PC-3 (cell line): ENCODE measurements around the gene RPS6KA2. TPM values are rescaled to one million over a fixed set of nuclear protein-coding genes. Genes with fewer than 3 reads are reported as not detected.

Source experiments
- ATAC-seq: fragments of 200-7000 bp; cut with Tn5 transposase; 2 replicates; pipeline ENCODE4 v1.9.1; 2020; ENCODE audit warnings: mild to moderate bottlenecking, moderate library complexity
- BruUV-seq: library from RNA; stranded (reverse); fragments of 400-500 nt; replicated peaks from 2 replicates; lab custom pipeline; 2021; lab: Mats Ljungman, UMichigan
- CTCF ChIA-PET: fragments of 300-600 bp; sonication (Branson Sonifier 250); formaldehyde crosslinking; loops from one replicate; lab custom pipeline; 2022; ENCODE audit warnings: antibody characterized with exemption; lab: Charles Lee
- POLR2A ChIA-PET: fragments of 300-600 bp; sonication (Branson Sonifier 250); formaldehyde crosslinking; loops from one replicate; lab custom pipeline; 2022; ENCODE audit warnings: antibody characterized with exemption; ENCODE audit not compliant: unreplicated experiment; lab: Charles Lee
- DNase-seq: peaks from one replicate; pipeline ENCODE4 v3.0.0-alpha.2; 2015
- H2AFZ ChIP-seq: fragments of 300-600 bp; sonication (generic); 2 replicates; pipeline ENCODE4 v1.6.0; 2016; ENCODE audit warnings: antibody characterized with exemption, low read length
- H3F3A ChIP-seq: fragments of 300-600 bp; sonication (generic); one replicate; pipeline ENCODE4 v1.6.0; 2017; ENCODE audit warnings: antibody characterized with exemption, low read length, control low read depth, mild to moderate bottlenecking; ENCODE audit not compliant: unreplicated experiment
- H3K27ac ChIP-seq: fragments of 300-600 bp; sonication (generic); 2 replicates; pipeline ENCODE4 v1.5.1; 2016; ENCODE audit warnings: mild to moderate bottlenecking, low read length
- H3K27me3 ChIP-seq: fragments of 300-600 bp; sonication (generic); 2 replicates; pipeline ENCODE4 v1.6.1; 2016; ENCODE audit warnings: low read length, mixed read lengths
- H3K36me3 ChIP-seq: fragments of 300-600 bp; sonication (generic); 2 replicates; pipeline ENCODE4 v1.6.1; 2016; ENCODE audit warnings: low read depth, mixed run types, low read length, mixed read lengths
- H3K4me1 ChIP-seq: fragments of 300-600 bp; sonication (generic); 2 replicates; pipeline ENCODE4 v1.5.1; 2016; ENCODE audit warnings: low read length; ENCODE audit not compliant: insufficient read depth
- H3K4me2 ChIP-seq: fragments of 300-600 bp; sonication (generic); 2 replicates; pipeline ENCODE4 v1.6.0; 2016; ENCODE audit warnings: low read length
- H3K4me3 ChIP-seq: fragments of 300-600 bp; sonication (generic); 2 replicates; pipeline ENCODE4 v1.5.1; 2016; ENCODE audit warnings: mild to moderate bottlenecking, low read length, mixed read lengths
- H3K79me2 ChIP-seq: fragments of 300-600 bp; sonication (generic); 2 replicates; pipeline ENCODE4 v1.6.1; 2017; ENCODE audit warnings: low read length, mixed read lengths
- H3K9ac ChIP-seq: fragments of 300-600 bp; sonication (generic); 2 replicates; pipeline ENCODE4 v1.6.0; 2016; ENCODE audit warnings: mild to moderate bottlenecking, low read length
- H3K9me2 ChIP-seq: fragments of 300-600 bp; sonication (generic); replicated peaks from 2 replicates; pipeline ENCODE4 v1.6.1; 2016; ENCODE audit warnings: mixed run types, low read length, mixed read lengths
- H3K9me3 ChIP-seq: fragments of 300-600 bp; sonication (generic); 2 replicates; pipeline ENCODE4 v1.6.1; 2016; ENCODE audit warnings: low read length, mixed read lengths
- H4K20me1 ChIP-seq: fragments of 300-600 bp; sonication (generic); 2 replicates; pipeline ENCODE4 v1.6.1; 2016; ENCODE audit warnings: low read length, mixed read lengths
- EZH2 ChIP-seq: fragments of 300-600 bp; sonication (generic); IDR thresholded peaks from one replicate; pipeline ENCODE4 v1.6.1; 2017; ENCODE audit warnings: antibody characterized with exemption, mild to moderate bottlenecking, low read length; ENCODE audit not compliant: unreplicated experiment
- EZH2phosphoT487 ChIP-seq: fragments of 300-600 bp; sonication (generic); IDR thresholded peaks from 2 replicates; pipeline ENCODE4 v1.6.1; 2018; ENCODE audit warnings: mild to moderate bottlenecking, antibody characterized with exemption, low read length, borderline replicate concordance
- intact Hi-C: fragments of 100-400 bp; cut with micrococcal nuclease; formaldehyde crosslinking; loops from 2 replicates; pipeline ENCODE4 v1.9.0; 2023
- total RNA-seq: library from RNA; depleted of rRNA; stranded (reverse); fragments of >200 nt; gene quantifications from 2 replicates; pipeline ENCODE4 v1.2.3, GENCODE V29; 2014
- TF ChIP-seq, protein P1 (sequence below): fragments of 300-600 bp; sonication (generic); conservative IDR thresholded peaks from 2 replicates; pipeline ENCODE4 v1.5.1; 2017; ENCODE audit warnings: antibody characterized with exemption, low read depth, mild to moderate bottlenecking, low read length

Gene RPS6KA2
- total RNA-seq, 1 experiment from 2014 or later: 5.1 TPM

DNA sequence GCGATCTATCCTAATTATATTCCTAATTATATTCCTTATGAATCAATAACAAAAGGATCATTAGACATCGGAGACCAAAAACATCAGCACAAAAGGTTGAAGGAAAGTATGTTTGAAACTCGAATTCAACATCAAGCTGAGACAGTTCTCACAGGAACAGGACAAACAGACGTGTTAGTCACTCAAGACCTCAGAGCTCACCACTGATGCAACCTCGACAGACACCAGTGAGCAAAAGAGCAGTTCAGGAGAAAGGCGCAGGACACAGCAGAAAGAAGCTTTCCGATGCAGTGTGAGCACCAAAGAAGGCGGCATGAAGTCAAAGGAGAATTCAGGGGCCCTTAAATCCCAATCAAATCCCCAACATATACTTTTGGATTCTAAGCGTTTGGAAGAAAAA lies 34.2 kb downstream of the RPS6KA2 start:
- TF ChIP-seq, protein P1, sequence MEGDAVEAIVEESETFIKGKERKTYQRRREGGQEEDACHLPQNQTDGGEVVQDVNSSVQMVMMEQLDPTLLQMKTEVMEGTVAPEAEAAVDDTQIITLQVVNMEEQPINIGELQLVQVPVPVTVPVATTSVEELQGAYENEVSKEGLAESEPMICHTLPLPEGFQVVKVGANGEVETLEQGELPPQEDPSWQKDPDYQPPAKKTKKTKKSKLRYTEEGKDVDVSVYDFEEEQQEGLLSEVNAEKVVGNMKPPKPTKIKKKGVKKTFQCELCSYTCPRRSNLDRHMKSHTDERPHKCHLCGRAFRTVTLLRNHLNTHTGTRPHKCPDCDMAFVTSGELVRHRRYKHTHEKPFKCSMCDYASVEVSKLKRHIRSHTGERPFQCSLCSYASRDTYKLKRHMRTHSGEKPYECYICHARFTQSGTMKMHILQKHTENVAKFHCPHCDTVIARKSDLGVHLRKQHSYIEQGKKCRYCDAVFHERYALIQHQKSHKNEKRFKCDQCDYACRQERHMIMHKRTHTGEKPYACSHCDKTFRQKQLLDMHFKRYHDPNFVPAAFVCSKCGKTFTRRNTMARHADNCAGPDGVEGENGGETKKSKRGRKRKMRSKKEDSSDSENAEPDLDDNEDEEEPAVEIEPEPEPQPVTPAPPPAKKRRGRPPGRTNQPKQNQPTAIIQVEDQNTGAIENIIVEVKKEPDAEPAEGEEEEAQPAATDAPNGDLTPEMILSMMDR: no peak
- no peak for TF ChIP-seq EZH2phosphoT487
- TF ChIP-seq EZH2: no peak
- H3K9me2 ChIP-seq: no peaks in the 10 kb centered on the region
- ChIA-PET POLR2A (no interaction called here), CTCF (no interaction called here)
- H3K4me1 ChIP-seq: no peaks in the 10 kb centered on the region
- H3K4me3 ChIP-seq: no peak overlapping the region
- no peaks in the 10 kb centered on the region for H3K79me2 ChIP-seq
- H3K27me3 ChIP-seq: no peaks in the 10 kb centered on the region
- no peak overlapping the region for H3K9ac ChIP-seq
- H3F3A ChIP-seq: no peaks in the 10 kb centered on the region
- H3K9me3 ChIP-seq: no peaks in the 10 kb centered on the region
- H4K20me1 ChIP-seq: no peaks in the 10 kb centered on the region
- H3K4me2 ChIP-seq: no peak overlapping the region
- ATAC-seq (no peak), DNase-seq (no peak)
- no TSS peak for BruUV-seq
- no peak overlapping the region for H3K27ac ChIP-seq
- intact Hi-C loops: no loop called here
- H2AFZ ChIP-seq: no peak overlapping the region
- H3K36me3 ChIP-seq: no peaks in the 10 kb centered on the region

DNA sequence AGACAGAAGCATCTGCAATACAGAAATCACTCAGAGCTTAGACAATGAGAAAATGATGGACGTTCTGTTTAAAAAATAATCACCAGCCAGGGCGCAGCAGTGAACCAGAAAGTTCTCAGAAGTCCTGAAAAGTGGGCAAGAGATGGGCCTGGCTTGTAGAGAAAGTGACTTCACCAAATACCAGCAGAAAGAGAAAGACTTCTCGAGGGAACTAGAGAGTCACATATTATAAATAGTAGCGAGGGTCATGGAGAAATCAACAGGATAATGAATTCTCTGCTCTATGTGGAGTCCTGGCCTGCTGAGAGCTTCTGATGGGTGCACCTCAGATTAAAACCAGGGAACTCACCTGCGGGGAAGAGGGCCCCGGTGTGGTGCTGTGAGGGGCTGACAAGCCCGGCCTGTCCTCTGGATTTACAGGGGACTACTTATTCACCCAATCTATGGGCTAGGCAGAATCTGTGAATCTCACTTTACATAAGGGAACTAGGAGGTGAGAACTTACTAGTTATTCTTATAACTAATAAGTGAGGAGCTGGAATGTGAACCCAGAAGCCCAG lies 35.0 kb downstream of the RPS6KA2 start:
- POLR2A ChIA-PET: no interaction called here
- no peaks in the 10 kb centered on the region for H3K36me3 ChIP-seq
- CTCF ChIA-PET: no interaction called here
- no peaks in the 10 kb centered on the region for H4K20me1 ChIP-seq
- no peaks in the 10 kb centered on the region for H3K9me2 ChIP-seq
- BruUV-seq: no TSS peak
- H3K9ac ChIP-seq: no peak overlapping the region
- H3F3A ChIP-seq: no peaks in the 10 kb centered on the region
- H3K4me1 ChIP-seq: no peaks in the 10 kb centered on the region
- no peak overlapping the region for H3K27ac ChIP-seq
- no peaks in the 10 kb centered on the region for H3K27me3 ChIP-seq
- DNase-seq (no peak), ATAC-seq (no peak)
- no peak overlapping the region for H3K4me2 ChIP-seq
- H2AFZ ChIP-seq: no peak overlapping the region
- H3K79me2 ChIP-seq: no peaks in the 10 kb centered on the region
- H3K4me3 ChIP-seq: no peak overlapping the region
- no peaks in the 10 kb centered on the region for H3K9me3 ChIP-seq
- intact Hi-C loops: no loop called here
- no peak for TF ChIP-seq EZH2phosphoT487
- TF ChIP-seq, protein P1: no peak
- TF ChIP-seq EZH2: no peak

DNA sequence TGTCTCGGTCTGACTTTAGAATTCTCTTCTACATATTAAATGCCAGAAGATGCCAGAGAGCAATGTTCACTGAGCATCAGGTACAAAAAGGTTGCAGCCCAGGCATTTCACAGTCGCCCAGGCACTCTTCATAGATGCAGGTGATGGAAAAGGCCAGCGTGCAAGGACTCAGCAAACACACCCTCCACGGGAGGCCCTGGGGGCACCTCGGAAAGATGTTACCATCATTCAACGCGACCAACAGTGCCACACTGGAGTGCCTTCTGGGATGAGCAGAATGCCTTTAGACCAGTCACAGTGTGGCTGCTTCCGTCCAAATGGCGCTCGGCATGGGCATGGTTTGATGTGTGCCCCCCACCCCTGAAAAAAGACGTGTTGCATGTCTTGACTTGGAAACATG lies 36.0 kb downstream of the RPS6KA2 start:
- TF ChIP-seq EZH2phosphoT487: no peak
- TF ChIP-seq EZH2: no peak
- TF ChIP-seq, protein P1: no peak
- intact Hi-C loops: no loop called here
- no peak overlapping the region for H2AFZ ChIP-seq
- no peaks in the 10 kb centered on the region for H3K27me3 ChIP-seq
- BruUV-seq: no TSS peak
- no peaks in the 10 kb centered on the region for H3F3A ChIP-seq
- ChIA-PET POLR2A (no interaction called here), CTCF (no interaction called here)
- no peak overlapping the region for H3K4me3 ChIP-seq
- H3K36me3 ChIP-seq: no peaks in the 10 kb centered on the region
- ATAC-seq (no peak), DNase-seq (no peak)
- H3K4me2 ChIP-seq: no peak overlapping the region
- no peaks in the 10 kb centered on the region for H4K20me1 ChIP-seq
- no peak overlapping the region for H3K27ac ChIP-seq
- H3K9ac ChIP-seq: no peak overlapping the region
- no peaks in the 10 kb centered on the region for H3K4me1 ChIP-seq
- no peaks in the 10 kb centered on the region for H3K79me2 ChIP-seq
- no peaks in the 10 kb centered on the region for H3K9me3 ChIP-seq
- no peaks in the 10 kb centered on the region for H3K9me2 ChIP-seq
